GM12874 (cell line): ENCODE measurements around the gene CACNA2D1.

Source experiments
- TF ChIP-seq, protein P1 (sequence below): IDR thresholded peaks from 2 replicates; pipeline ENCODE4 v1.5.1; 2011; ENCODE audit warnings: low read depth, mild to moderate bottlenecking, control low read depth, low read length, moderate library complexity; ENCODE audit not compliant: insufficient read depth

CACNA2D1 gene

DNA sequence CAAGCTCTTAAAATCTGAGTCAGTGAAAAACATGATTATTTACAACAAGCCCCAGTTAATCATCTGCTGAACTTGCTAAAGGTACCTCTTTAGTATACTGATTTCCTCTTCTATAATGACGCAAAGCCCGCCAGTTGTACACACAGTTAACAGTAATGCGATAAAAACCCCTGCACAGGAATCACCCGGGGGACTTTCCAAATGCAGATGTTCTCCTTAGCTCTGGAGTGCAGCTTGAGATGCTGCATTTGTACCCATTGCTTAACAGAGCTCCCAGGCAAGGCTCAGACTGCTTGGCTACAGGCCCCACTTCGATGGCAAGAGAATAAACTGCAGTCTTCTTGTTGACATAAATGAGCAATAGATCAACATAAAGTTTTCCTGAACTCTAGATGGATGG, 394.1 kb downstream of the CACNA2D1 start:
- TF ChIP-seq, protein P1, sequence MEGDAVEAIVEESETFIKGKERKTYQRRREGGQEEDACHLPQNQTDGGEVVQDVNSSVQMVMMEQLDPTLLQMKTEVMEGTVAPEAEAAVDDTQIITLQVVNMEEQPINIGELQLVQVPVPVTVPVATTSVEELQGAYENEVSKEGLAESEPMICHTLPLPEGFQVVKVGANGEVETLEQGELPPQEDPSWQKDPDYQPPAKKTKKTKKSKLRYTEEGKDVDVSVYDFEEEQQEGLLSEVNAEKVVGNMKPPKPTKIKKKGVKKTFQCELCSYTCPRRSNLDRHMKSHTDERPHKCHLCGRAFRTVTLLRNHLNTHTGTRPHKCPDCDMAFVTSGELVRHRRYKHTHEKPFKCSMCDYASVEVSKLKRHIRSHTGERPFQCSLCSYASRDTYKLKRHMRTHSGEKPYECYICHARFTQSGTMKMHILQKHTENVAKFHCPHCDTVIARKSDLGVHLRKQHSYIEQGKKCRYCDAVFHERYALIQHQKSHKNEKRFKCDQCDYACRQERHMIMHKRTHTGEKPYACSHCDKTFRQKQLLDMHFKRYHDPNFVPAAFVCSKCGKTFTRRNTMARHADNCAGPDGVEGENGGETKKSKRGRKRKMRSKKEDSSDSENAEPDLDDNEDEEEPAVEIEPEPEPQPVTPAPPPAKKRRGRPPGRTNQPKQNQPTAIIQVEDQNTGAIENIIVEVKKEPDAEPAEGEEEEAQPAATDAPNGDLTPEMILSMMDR: no peak

DNA sequence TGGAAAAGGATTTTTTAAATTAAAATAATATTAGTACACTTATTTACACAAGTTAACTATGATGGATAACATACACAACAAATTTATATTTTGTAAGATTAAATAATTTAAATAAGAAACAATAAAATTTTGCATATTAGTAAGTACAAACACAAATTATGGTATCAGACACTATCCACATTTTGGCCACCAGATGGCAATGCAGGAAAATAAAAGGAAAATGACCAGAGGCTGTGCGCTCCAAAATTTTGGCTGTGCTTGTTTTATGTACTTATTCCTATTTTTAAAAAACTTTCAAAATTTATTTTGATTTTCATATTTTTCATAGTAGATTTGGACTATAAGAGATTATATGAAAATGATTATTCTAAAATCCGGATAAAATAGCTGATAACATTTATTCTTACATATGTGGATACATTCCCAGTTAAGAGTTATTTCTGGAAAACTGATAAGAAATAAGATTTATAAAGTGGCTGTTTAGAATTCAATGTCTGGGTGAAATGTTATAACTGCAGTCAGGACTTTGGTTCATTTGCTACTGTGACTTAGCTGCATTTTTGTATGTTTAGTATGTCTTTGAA, 399.0 kb downstream of the CACNA2D1 start:
- TF ChIP-seq, protein P1: no peak; the same call in 1 of the 2 replicates

DNA sequence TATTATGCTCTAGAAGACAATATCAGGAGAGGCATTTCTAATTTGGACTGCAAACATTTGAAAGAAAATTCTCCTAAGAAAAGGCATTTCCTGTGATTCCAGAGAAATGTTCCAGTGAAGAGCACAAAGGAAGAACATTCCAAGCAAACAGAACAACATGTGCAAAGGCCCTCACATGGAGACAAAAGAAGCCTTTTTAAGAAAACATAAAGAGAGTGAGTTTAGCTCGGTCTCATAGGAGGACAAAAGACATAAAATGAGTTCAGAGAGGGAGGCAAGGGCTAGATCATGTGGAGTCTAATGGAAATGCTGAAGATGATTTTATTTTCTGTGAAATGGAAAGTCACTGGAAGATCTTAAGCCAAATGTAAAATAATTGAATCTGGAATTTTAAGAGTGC, 404.0 kb downstream of the CACNA2D1 start:
- TF ChIP-seq, protein P1: no peak

DNA sequence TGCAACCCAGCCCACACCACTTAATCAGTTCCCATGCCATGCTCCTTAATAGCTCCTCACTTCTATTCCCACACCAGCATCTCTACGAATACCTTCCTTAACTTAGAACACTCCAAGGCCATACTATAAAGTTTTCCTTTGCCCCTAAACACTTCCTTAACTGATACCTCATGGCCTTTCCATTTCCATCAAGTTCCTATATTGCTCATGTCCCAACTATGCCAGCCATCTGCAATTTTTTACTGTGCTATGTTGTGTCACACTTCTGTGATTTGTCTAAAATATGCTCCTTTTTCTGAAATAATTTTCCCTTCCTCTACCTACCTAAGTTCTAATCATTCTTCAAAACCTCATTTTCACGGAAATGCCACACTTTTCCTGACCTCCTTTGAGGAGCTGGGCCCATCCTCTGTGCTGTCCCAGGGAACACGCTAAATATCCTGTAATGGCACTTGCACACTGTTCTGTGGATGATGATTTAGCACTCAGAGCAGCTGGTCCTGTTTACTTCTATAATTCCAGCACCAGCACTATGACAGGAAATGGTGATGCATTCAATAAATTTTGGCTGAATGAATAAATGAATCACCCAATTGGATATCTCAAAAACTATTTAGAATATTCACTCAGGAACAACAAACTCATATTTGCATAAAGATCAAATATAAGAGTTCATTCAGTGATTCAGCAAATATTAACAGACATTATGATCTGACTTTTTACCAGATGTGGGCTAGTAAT, 407.3 kb downstream of the CACNA2D1 start:
- TF ChIP-seq, protein P1: no peak

DNA sequence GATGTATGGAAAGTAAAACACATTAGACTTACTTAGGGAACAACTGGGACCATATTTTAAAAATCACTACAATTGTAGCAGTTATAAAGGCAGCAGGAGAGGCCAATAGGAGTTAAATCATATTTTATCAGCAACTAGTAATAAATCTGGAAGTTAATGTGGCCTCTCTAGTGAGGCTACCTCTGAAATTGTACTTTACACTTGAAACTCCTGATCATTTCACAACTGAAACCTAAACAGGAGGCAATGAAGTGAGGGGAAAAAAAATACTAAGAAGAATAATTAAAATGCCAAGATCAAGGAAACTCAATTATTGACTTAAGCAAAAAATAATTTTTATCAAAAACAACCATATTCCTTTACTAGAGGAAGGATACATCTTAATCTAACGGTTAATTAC, 408.1 kb downstream of the CACNA2D1 start:
- TF ChIP-seq, protein P1: no peak

DNA sequence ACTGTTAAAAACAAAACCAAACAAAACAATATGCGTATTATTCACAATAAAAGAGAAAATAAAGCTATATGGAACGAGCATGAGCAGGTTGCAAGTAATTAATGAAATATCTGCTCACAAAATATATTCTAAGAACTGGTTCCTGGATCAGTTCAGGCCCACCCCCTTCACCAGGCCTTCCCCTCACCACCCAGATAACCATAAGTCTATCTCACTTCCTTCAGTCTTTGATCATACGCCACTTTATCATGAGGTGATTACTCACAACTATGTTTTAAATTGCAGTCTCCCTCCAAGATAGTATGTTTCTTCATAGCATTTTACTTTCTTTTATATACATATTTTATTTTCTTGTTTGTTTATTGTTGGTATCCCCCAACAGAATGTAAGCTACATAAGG, 410.7 kb downstream of the CACNA2D1 start:
- TF ChIP-seq, protein P1: no peak

DNA sequence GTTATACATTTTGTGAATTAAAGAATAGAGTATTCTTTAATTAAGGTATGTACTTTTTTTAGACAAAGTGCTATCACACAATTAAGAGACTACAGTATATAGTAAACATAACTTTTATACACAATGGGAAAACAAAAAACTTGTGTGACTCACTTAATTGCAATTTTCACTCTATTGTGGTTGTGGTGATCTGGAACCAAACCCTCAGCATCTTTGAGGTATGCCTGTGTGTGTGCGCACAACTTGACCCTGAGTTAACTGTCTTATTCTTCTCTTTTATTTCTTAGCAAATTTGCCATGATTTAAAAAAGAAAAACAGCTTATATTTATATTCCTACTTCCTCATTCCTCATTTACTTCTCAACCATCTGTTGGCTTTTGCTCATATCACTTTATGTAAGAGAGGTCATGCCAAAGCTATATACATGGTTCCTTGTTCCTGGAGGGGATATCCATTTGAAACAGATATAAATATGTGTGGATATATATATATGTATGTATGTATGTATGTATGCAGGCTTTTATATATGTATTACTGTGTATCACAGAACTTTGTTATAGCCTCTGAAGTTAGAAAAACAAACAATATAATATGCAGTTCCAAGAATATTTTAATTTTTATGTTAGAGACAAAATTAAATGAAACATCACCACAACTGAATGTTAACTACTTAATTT, 414.2 kb downstream of the CACNA2D1 start:
- TF ChIP-seq, protein P1: no peak
